Fibroblast of skin of back (primary cell): Measurements from ENCODE around the gene DIP2C.
A peak's percentile ranks its signal among the peaks of the same experiment; 100 is the strongest.
"Not testable (repeated sequence)": the region's sequence is repeated elsewhere in the genome, so short reads cannot be mapped to it uniquely, and the experiment has no call there.

Experiments used
- DNase-seq: peaks from one replicate; pipeline ENCODE4 v3.0.0-alpha.2; 2013

Gene DIP2C

GRCh38 chr10:659688-660141, 29.8 kb downstream of the DIP2C start:
- peak; percentile 86 for DNase-seq

GRCh38 chr10:657816-658350, 31.6 kb downstream of the DIP2C start:
- DNase-seq, result not testable (repeated sequence)

- no peak for DNase-seq
Measured at GRCh38 chr10:656883-657282, 32.6 kb downstream of the DIP2C start.

- no peak for DNase-seq
Measured at GRCh38 chr10:655184-655583, 34.3 kb downstream of the DIP2C start.

DNA sequence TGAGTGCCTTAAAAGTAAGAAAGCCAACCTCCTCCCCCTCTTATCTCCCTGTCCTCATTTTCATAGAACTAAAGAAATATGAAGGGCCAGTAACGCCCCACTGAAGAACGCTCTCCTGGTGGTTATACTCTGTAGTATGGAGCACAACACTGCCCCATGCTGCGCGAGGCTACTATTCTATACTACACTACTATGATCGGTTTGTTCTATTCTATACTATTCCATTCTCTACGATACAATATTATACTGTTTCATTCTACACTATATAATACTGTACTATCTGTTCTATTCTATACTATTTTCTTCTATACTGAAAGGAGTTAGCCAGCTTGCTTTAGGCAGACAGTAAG, 34.8 kb downstream of the DIP2C start:
- no peak for DNase-seq

GRCh38 chr10:653991-654646, 35.3 kb downstream of the DIP2C start:
- no peak for DNase-seq

DNA sequence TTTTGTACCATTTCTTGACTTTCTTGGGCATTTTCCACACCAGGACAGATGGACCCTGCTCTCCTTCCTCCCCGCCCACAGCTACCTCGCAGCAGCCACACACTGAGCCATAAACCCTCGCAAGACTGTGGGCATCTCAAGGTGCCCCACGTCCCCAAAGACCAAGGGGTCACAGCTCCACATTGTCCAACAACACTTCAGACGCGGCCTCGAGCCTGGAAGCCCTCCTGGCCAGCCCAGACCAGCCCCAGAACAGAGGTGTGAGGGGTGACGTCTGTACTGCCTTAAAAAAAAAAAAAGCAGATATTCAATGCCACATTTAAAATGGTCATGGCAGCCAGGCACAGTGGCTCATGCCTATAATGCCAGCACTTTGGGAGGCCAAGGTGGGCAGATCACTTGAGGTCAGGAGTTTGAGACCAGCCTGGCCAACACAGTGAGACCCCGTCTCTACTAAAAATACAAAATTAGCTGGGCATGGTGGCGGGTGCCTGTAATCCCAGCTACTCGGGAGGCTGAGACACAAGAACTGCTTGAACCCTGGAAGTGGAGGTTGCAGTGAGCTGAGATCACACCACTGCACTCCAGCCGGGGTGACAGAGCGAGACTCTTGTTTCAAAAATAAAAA, 36.5 kb downstream of the DIP2C start:
- not testable (repeated sequence) for DNase-seq

GRCh38 chr10:652233-652632, 37.2 kb downstream of the DIP2C start:
- DNase-seq, result no peak

- no peak for DNase-seq
Measured at GRCh38 chr10:651692-652091, 37.8 kb downstream of the DIP2C start.

DNA sequence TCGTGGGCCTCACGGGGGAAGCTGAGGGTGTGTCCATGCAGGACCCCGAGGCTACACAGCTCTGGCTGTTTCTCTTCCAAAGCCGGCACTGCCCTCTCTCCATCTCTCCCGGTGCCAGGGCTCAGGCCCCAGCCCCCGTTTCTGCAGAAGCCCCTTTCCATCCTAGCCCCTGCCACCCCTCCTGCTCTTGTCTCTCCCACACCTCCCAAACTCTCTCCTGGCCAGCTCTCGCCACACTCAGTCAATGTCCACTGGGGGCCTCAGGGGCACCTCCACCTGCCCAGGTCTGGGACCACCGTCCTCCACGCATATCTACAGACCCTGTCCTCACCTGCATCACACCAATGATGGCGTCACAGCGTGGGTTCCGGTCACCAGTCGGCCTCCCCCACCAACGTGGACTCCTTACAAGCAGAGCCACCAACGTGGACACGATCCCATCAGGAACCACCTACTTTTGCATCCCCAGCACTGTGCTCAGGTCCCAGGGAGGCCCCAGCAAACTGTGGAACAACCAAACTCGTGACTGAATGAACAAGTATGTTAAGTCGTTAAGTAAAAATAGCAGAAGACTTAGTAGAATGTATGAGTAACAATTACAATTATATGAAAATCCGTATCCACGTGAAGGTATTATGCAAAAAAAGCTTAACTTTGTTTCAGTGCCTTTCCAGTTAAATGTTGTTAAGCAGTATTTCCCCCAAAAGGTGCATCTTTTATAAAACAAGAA, 38.4 kb downstream of the DIP2C start:
- peak; percentile 42 for DNase-seq

DNA sequence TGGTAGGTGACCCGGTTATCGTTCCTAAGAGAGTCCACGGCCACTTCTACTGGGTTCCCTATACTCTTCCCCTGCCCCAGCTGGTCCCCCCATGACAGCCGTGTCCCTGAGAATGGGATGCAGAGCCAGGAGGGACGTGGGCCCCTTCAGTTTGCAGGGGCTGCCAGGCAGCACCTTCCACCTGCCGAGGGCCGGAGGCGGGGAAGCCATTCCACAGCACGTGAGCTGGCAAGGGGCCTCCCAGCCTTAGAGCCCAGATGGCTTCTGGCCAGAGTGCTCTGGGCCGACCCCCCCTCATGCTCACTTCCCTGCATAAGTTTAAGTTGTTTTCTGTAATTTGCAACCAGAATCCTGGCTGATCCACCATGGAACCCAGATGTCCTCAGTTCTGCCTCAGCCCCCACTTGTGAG, 39.0 kb downstream of the DIP2C start:
- no peak for DNase-seq

DNA sequence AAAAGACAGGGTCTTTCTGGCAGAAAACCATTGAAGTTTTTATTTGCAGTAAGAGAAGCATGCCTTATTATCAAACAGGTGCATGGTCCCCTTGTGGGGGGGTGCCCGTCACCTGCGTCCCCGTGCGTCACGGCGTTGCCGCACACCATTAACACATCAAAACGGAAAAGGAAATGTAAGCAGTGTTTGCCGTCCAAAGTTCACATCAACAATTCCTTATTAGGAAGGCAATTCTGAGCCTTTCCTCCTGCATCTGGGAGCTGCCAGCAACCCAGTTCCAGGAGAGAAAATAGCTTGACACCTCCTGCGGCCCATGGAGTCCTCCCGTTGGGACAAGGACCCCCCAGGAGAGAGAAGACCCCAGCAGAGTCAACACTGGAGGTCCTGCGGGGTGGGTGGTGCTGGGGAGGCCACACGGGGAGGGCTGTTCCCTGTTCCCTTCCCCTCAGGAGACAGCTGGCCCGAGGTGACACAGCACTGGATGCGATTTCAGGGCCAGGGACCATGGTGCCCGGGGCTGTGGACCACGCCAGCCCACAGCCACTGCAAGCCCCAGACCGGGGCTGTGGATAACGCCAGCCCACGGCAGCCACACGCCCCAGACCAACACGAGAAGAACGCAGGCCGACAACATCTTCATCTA, 39.5 kb downstream of the DIP2C start:
- no peak for DNase-seq

DNA sequence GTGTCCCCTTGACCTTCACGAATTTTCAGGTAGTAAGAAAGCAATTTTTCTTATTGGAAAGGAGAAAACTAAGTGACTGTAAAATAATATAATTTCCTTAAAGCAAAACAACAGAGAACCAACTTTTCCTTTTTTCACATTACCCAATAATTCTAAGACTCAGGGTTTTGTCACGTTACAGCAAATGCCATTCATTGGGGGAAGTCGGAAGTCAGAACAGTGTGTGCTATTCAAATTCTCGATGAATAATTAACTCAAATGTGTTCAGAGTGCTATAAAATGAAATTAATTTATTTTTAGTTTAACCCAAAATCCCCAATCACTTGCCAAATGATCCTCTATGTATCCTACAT, 40.0 kb downstream of the DIP2C start:
- DNase-seq, result no peak

DNA sequence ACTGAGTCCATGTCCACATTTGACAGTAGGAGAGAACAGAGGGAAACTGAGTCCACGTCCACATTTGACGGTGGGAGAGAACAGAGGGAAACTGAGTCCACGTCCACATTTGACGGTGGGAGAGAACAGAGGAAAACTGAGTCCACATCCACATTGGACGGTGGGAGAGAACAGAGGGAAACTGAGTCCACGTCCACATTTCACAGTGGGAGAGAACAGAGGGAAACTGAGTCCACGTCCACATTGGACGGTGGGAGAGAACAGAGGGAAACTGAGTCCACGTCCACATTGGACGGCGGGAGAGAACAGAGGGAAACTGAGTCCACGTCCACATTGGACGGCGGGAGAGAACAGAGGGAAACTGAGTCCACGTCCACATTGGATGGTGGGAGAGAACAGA, 42.4 kb downstream of the DIP2C start:
- DNase-seq, result not testable (repeated sequence)

DNA sequence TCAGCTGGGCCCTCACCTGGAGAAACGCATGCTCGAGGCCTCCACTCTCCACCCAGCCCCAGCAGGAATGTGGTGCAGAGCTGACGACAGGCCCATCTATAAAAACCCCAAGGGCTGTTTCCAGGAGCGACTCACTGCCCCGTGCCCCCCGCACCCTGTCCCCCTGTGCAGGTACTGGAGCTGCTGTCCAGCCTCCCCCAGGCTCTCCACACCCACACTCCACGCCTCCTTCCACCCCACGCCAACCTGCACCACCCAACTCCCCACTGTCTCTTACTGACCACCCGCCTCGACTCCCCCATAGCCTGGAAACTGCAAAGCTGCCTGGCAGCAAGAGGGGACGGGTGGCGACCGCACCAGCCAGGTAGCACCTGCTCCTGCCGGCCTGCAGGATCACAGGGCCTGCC, 43.3 kb downstream of the DIP2C start:
- no peak for DNase-seq

- DNase-seq, result no peak
Measured at GRCh38 chr10:644943-645334, 44.5 kb downstream of the DIP2C start.

DNA sequence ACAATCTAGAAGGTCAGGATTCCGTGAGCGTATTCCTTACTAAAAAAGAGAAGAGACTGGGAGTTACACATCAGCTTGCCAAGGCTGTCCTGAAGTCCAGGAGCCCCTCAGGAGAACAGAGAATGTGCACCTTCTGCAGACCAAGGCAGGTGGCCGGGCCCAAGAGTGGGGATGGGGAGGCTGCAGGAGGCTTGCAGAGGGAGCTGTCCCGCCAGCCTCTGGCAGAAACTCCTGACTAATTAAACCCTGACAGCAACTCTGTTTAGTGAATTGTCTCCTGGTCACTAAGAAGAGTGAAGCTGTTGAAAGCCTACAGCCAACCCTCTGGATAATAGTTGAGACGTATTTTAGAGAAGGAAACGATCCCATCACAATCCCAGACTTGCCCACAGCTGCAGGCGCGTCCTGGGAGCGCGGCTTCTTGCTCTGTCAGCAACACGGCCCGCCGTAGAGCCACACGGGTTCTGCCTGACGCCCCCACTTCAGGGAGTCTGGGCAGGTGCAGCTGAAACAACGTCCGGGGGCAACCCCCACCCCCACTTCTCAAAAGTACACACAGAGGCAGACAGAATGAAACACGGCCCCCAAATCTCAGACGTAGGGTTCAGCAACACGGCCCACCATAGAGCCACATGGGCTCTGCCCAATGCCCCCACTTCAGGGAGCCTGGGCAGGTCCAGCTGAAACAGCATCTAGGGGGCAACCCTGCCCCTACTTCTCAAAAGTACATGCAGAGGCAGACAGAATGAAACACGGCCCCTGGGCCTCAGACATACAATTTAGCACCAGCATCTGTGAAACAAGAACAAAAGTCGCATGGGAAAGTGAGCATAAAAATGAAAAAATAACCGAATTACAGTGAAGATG, 45.2 kb downstream of the DIP2C start:
- no peak for DNase-seq

GRCh38 chr10:642186-642890, 47.1 kb downstream of the DIP2C start:
- DNase-seq, result no peak

GRCh38 chr10:641149-642010, 48.1 kb downstream of the DIP2C start:
- DNase-seq, result no peak

GRCh38 chr10:640673-641045, 48.8 kb downstream of the DIP2C start:
- DNase-seq, result no peak
